Astrocyte of the spinal cord (primary cell): ENCODE measurements around the gene ANKS1B.

ENCODE experiments used
- DNase-seq: peaks from one replicate; pipeline ENCODE4 v3.0.0; 2011; ENCODE audit warnings: low read depth, low spot score
- H3K4me3 ChIP-seq: 2 replicates; pipeline ENCODE4 v1.5.1; 2011; ENCODE audit warnings: low read depth, mild to moderate bottlenecking, low read length, moderate library complexity
- in situ Hi-C: cut with HindIII; loops from 2 replicates; pipeline ENCODE4 v1.10.0; 2017; ENCODE audit warnings: low sequenced_read_pairs
- TF ChIP-seq, protein P1 (sequence below): IDR thresholded peaks from 2 replicates; pipeline ENCODE4 v1.5.1; 2012; ENCODE audit warnings: low read depth, mild to moderate bottlenecking, low read length, inconsistent platforms

The ANKS1B gene

DNA sequence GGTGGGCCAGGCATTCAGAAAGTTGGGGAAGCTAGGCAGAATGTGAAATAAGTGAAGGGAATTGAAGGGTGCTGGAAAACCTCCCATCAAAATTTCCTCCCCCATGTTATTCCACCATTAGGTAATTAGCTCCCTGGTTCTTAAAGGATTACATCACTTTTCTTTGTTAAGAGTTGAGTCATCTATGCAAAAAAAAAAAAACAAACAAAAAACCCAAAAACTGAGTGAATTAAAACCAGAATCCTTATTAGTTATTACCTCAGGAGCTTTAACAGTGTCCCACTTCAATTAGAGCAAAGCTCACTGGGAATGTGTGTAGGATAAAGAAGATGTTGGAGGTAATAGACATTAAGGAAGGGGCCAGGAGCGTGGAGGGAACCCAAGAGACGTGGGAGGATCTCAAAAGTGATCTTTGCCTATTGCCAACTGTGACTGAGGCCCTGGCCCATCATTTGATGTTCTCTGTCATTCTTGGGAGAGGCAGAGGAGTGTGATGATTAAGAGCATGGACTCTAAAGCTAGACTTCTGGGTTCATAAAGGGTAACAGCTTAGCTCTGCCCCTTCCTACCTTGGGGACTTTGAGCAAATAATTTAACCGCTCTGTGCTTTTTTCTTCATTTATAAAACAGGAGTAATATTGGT lies 975.0 kb downstream of the ANKS1B start:
- no peak for DNase-seq
- in situ Hi-C loops = no loop called here
- TF ChIP-seq, protein P1, sequence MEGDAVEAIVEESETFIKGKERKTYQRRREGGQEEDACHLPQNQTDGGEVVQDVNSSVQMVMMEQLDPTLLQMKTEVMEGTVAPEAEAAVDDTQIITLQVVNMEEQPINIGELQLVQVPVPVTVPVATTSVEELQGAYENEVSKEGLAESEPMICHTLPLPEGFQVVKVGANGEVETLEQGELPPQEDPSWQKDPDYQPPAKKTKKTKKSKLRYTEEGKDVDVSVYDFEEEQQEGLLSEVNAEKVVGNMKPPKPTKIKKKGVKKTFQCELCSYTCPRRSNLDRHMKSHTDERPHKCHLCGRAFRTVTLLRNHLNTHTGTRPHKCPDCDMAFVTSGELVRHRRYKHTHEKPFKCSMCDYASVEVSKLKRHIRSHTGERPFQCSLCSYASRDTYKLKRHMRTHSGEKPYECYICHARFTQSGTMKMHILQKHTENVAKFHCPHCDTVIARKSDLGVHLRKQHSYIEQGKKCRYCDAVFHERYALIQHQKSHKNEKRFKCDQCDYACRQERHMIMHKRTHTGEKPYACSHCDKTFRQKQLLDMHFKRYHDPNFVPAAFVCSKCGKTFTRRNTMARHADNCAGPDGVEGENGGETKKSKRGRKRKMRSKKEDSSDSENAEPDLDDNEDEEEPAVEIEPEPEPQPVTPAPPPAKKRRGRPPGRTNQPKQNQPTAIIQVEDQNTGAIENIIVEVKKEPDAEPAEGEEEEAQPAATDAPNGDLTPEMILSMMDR = no peak
- H3K4me3 ChIP-seq = no peak overlapping the region

DNA sequence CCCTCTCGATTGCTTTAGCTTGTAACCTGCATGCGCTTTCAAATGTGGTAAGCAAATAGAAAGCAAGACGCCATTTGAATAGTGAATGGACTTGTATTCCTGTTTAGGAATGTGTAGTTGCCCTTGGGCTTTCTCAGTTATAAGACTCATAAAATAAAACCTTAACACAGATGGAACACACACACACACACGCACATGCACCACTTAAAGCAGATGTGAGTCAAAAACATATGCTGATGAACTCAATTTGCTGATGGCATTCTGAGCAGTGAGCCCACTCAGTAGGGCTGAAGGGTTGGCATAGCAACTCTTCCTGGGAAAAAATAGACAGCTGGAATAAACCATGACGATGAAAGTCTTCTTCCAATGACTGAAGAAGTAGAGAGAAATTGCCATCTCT lies 979.1 kb downstream of the ANKS1B start:
- DNase-seq = no peak
- TF ChIP-seq, protein P1 = no peak
- no peak overlapping the region for H3K4me3 ChIP-seq
- in situ Hi-C loops = no loop called here

DNA sequence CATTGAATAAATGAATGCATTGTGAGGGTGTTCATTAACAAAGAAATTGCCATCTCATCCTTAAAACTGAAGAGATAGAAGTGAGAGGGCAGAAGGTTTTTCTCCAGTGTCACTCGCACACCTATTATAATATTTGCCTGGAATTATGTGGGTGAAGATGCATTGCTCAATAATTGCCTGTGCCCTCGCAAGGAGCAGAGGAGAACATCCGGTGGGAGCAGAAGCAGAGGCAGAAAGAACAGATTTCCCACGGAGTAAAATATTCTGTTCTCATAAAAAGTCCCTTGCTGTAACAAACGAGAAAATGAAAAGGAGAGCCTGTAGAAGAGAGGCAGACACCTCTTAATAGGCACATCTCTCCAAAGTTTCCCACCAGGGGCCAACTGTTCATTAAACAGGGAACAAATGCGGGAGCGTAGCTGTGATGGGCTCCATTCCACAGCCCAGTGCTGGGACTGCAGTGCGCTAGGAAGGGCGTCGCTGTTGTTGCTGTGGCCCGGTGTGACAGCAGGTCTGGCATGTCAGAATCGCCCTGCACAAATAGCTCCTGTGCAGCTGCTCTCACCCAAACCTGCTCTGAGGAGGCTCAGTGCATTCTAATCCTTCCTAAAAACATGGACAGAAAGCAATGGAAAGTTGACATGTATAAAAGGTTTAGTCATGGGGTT lies 979.8 kb downstream of the ANKS1B start:
- in situ Hi-C loops = no loop called here
- DNase-seq = no peak
- H3K4me3 ChIP-seq = no peak overlapping the region
- TF ChIP-seq, protein P1 = no peak

DNA sequence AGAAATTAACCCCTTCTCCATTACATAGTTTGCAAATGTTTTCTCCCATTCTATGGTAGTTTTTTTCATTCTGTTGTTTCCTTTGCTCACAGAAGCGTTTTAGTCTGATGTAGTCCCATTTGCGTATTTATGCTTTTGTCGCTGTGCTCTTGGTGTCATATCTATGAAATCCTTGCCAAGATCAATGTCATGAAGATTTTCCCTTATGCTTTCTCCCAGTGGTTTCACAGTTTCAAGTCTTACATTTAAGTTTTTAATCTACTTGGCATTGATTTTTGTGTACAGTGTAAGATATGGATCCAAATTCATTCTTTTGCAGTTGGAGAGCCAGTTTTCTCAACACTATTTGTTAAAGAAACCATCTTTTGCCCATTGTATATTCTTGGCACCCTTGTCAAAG lies 982.0 kb downstream of the ANKS1B start:
- in situ Hi-C loops = no loop called here

DNA sequence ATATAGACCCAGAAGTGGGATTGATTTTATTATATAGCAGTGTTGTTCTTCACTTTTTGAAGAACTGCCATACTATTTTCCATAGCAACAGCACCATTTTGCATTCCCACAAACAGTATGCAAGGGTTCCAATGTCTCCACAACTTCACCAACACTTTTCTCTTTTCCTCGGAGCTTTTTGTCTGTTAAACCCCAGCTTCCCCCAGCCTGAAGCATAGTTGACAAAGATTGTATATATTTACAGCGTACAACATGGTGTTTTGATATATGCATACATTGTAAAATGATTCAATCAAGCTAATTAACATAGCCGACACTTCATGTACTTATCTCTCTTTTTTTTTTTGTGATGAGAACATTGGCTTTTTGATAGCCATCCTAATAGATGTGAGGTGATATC lies 982.6 kb downstream of the ANKS1B start:
- TF ChIP-seq, protein P1 = no peak
- no peak for DNase-seq
- in situ Hi-C loops = no loop called here
- H3K4me3 ChIP-seq = no peak overlapping the region

More for the DNA sequence above, 982.0 kb downstream of the ANKS1B start:
- DNase-seq = no peak
- no peak overlapping the region for H3K4me3 ChIP-seq
- TF ChIP-seq, protein P1 = no peak

DNA sequence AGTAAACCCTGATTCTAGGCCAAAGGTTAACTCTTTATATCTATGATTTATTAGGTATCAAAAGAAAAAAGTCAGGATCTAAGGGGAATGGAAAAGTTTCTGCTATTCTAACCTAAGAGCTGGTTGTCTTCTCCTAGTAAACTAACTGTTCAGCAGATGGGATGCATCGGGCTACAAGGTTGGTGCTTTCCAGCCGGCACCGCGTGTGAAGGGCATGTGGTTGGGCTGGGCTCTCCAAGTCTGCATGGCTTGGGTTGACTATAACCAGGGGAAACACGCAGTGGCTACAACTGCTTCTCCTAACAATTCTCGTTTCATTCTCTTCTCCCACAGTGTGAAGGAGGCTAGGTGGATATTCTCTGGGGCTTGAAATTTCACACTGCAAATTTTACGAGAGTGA lies 985.2 kb downstream of the ANKS1B start:
- H3K4me3 ChIP-seq = no peak overlapping the region
- in situ Hi-C loops = no loop called here
- no peak for DNase-seq
- TF ChIP-seq, protein P1 = no peak
